B cell (primary cell): Measurements from ENCODE around the gene CDK13. TPM values are rescaled to one million over a fixed set of nuclear protein-coding genes. Genes with fewer than 3 reads are reported as not detected.

Experiments
- ATAC-seq: fragments of 200-7000 bp; cut with Tn5 transposase; one replicate; pipeline ENCODE4 v1.10.0; 2021; ENCODE audit warnings: low read depth, mild to moderate bottlenecking, moderate number of reproducible peaks, moderate library complexity
- CTCF ChIA-PET: fragments of 350-600 bp; sonication (Branson Sonifier 250); formaldehyde crosslinking; loops from one replicate; lab custom pipeline; 2021; ENCODE audit warnings: antibody characterized with exemption, inconsistent platforms; lab: Charles Lee
- POLR2A ChIA-PET: fragments of 350-600 bp; sonication (Branson Sonifier 250); formaldehyde crosslinking; loops from one replicate; lab custom pipeline; 2021; ENCODE audit warnings: antibody characterized with exemption; lab: Charles Lee
- DNase-seq: peaks from one replicate; pipeline ENCODE4 v3.0.0; 2013
- H2AFZ ChIP-seq: 2 replicates; pipeline ENCODE4 v1.6.1; 2012; ENCODE audit warnings: mild to moderate bottlenecking, low read depth, low read length; ENCODE audit not compliant: insufficient read depth, poor library complexity, severe bottlenecking
- H3K27ac ChIP-seq, 2 donors: 1 replicate in 1 of 2; 2 replicates in 1 of 2; pipeline ENCODE4 v1.5.1; 2012 to 2013; ENCODE audit warnings: low read length in 2 of 2, mild to moderate bottlenecking in 2 of 2, moderate library complexity in 1 of 2
- H3K27me3 ChIP-seq, 4 experiments: fragments of 200-600 bp in 1 of 4; sonication (generic) in 1 of 4; replicated peaks in 1 of 4; 1 replicate in 2 of 4; 2 replicates in 2 of 4; pipeline versions ENCODE4 v1.6.1 to v1.7.0; 2013 to 2016; ENCODE audit warnings: low read length in 3 of 4, mild to moderate bottlenecking in 2 of 4, mixed read lengths in 1 of 4, moderate library complexity in 1 of 4; ENCODE audit not compliant: insufficient read depth in 4 of 4, control insufficient read depth in 3 of 4; ENCODE audit errors: control extremely low read depth in 1 of 4
- H3K36me3 ChIP-seq, 2 experiments: replicated peaks in 1 of 2; 1 replicate in 1 of 2; 2 replicates in 1 of 2; pipeline versions ENCODE4 v1.6.1 to v1.7.1; 2013; ENCODE audit warnings: low read length in 1 of 2; ENCODE audit not compliant: insufficient read depth in 2 of 2, control insufficient read depth in 1 of 2; ENCODE audit errors: control extremely low read depth in 1 of 2, extremely low read depth in 1 of 2
- H3K4me1 ChIP-seq, 2 donors: fragments of 200-600 bp in 1 of 2; sonication (generic) in 1 of 2; 1 replicate in 1 of 2; 2 replicates in 1 of 2; pipeline versions ENCODE4 v1.5.1 to v1.6.1; 2013 to 2017; ENCODE audit warnings: low read length in 2 of 2; ENCODE audit not compliant: control insufficient read depth in 2 of 2, insufficient read depth in 2 of 2
- H3K4me2 ChIP-seq: replicated peaks from 2 replicates; pipeline ENCODE3; 2012; ENCODE audit warnings: mild to moderate bottlenecking, low read depth, low read length; ENCODE audit not compliant: poor library complexity, severe bottlenecking
- H3K4me3 ChIP-seq, 5 experiments: fragments of 200-600 bp in 1 of 5; sonication (generic) in 1 of 5; 1 replicate in 3 of 5; 2 replicates in 2 of 5; pipeline versions ENCODE4 v1.5.1 to v1.7.0; 2011 to 2016; ENCODE audit warnings: low read length in 4 of 5, mild to moderate bottlenecking in 4 of 5, low read depth in 2 of 5, control low read depth in 1 of 5, moderate library complexity in 1 of 5; ENCODE audit not compliant: insufficient read depth in 1 of 5; ENCODE audit errors: control extremely low read depth in 1 of 5, extremely low read depth in 1 of 5
- H3K79me2 ChIP-seq: fragments of 200-600 bp; sonication (generic); one replicate; pipeline ENCODE4 v1.6.0; 2016; ENCODE audit warnings: low read length; ENCODE audit not compliant: control insufficient read depth, insufficient read depth
- H3K9ac ChIP-seq: fragments of 200-600 bp; sonication (generic); 2 replicates; pipeline ENCODE4 v1.6.1; 2017; ENCODE audit warnings: mild to moderate bottlenecking, low read length, moderate library complexity
- H3K9me3 ChIP-seq, 3 donors: one replicate each; pipeline versions ENCODE4 v1.6.1 to v1.7.1; 2013; ENCODE audit warnings: low read length in 2 of 3; ENCODE audit not compliant: control insufficient read depth in 2 of 3, insufficient read depth in 1 of 3; ENCODE audit errors: control extremely low read depth in 1 of 3
- H4K20me1 ChIP-seq: 2 replicates; pipeline ENCODE4 v1.6.0; 2012; ENCODE audit warnings: mild to moderate bottlenecking, low read length; ENCODE audit not compliant: insufficient read depth, control insufficient read depth, poor library complexity, severe bottlenecking
- H3K27ac Mint-ChIP-seq: one replicate; pipeline ENCODE4 v1.8.0; 2021; ENCODE audit warnings: mixed read lengths
- H3K27me3 Mint-ChIP-seq: one replicate; pipeline ENCODE4 v1.8.0; 2021; ENCODE audit warnings: mixed read lengths
- H3K4me1 Mint-ChIP-seq: one replicate; pipeline ENCODE4 v1.8.0; 2021; ENCODE audit warnings: mixed read lengths
- H3K4me3 Mint-ChIP-seq: one replicate; pipeline ENCODE4 v1.8.0; 2021; ENCODE audit warnings: mixed read lengths
- H3K9me3 Mint-ChIP-seq: one replicate; pipeline ENCODE4 v1.8.0; 2022; ENCODE audit warnings: mixed read lengths; ENCODE audit not compliant: insufficient read depth
- CTCF ChIP-seq: fragments of 200-600 bp; IDR thresholded peaks from one replicate; pipeline ENCODE4 v1.8.0; 2022; ENCODE audit warnings: antibody characterized with exemption, mild to moderate bottlenecking
- EZH2 ChIP-seq: IDR thresholded peaks from 2 replicates; pipeline ENCODE4 v1.6.1; 2012; ENCODE audit warnings: borderline replicate concordance, low read depth, mild to moderate bottlenecking, moderate library complexity, low read length; ENCODE audit not compliant: insufficient read depth, poor library complexity, severe bottlenecking
- WGBS: methylation state at CpG from one replicate; pipeline ENCODE4 v1.1.5; 2013; ENCODE audit warnings: missing lambda C conversion rate; ENCODE audit not compliant: insufficient coverage; 5-methylcytosine and 5-hydroxymethylcytosine counted together
- intact Hi-C: fragments of 100-400 bp; cut with micrococcal nuclease; formaldehyde crosslinking; loops from one replicate; pipeline ENCODE4 v1.10.0; 2022
- polyA plus RNA-seq: library from polyadenylated mRNA; depleted of rRNA; stranded (reverse); fragments of >200 nt; gene quantifications from 2 replicates; pipeline ENCODE4 v1.2.3, GENCODE V29; 2012
- total RNA-seq, 2 donors: library from RNA; stranded (reverse); fragments of 120-200 nt in 1 of 2; gene quantifications; 1 replicate in 1 of 2; 2 replicates in 1 of 2; pipeline versions ENCODE4 v1.2.3 to v1.2.4, GENCODE V29; 2013 to 2022

The CDK13 gene
- total and polyA plus RNA-seq, 2 donors (not counting 1 experiment from before 2014, with no cell fraction given): 56.1 to 146 TPM

- WGBS: no CpG with 5 or more reads among the region's 2 CpGs
- Histone ChIP-seq H2AFZ (no peak overlapping the region), H4K20me1 (no peaks in the 10 kb centered on the region), H3K27me3 (no peaks in the 10 kb centered on the region), H3K9ac (no peak overlapping the region), H3K4me2 (no peak overlapping the region), H3K27ac (no peak overlapping the region), H3K4me3 (no peak overlapping the region), H3K79me2 (peaks cover 29% of the 10 kb centered on the region), H3K36me3 (no peaks in the 10 kb centered on the region), H3K4me1 (peaks cover 4% of the 10 kb centered on the region in 2 donors), H3K9me3 (no peaks in the 10 kb centered on the region)
- Mint-ChIP-seq H3K9me3 (no peaks in the 10 kb centered on the region), H3K4me1 (peaks cover 5% of the 10 kb centered on the region), H3K27ac (no peak overlapping the region), H3K4me3 (no peak overlapping the region), H3K27me3 (no peaks in the 10 kb centered on the region)
- no peak for TF ChIP-seq EZH2
- TF ChIP-seq CTCF: no peak
- no peak for ATAC-seq
- intact Hi-C loops: no loop called here
- no peak for DNase-seq
- ChIA-PET CTCF (no interaction called here), POLR2A (no interaction called here)
Measured at GRCh38 chr7:40122940-40123254, 172.8 kb downstream of the CDK13 start.

- H3K9ac ChIP-seq: peak overlapping the region; percentile 95
- WGBS: 0% methylated on average over 32 of the region's 36 CpGs
- peaks cover 0 to 3% (median 0%) of the 10 kb centered on the region in 4 experiments for H3K27me3 ChIP-seq
- peaks cover 22 to 24% of the 10 kb centered on the region in 2 donors for H3K4me1 ChIP-seq
- peaks cover 33% of the 10 kb centered on the region for H3K4me1 Mint-ChIP-seq
- TF ChIP-seq CTCF (no peak), EZH2 (no peak)
- ChIA-PET POLR2A (interaction anchor here (0.6 to 1.9 kb wide), 2 partner anchors 44 to 184 kb away, joined by 7 to 8 read pairs; partner anchors contain the start of gene CDK13), CTCF (interaction anchor here (0.9 to 2.6 kb wide), 10 partner anchors 38 to 511 kb away, joined by 3 to 12 read pairs (median 4); partner anchors contain the start of gene RALA)
- no peak for DNase-seq
- peak; percentile 53 for ATAC-seq
- H3K27ac ChIP-seq: peak overlapping the region; percentile 84 to 91
- H3K36me3 ChIP-seq: peaks cover 0 to 6% of the 10 kb centered on the region in 2 experiments
- peak overlapping the region; percentile 99 for H3K4me2 ChIP-seq
- H3K27me3 Mint-ChIP-seq: no peaks in the 10 kb centered on the region
- peaks cover 12% of the 10 kb centered on the region for H4K20me1 ChIP-seq
- peak overlapping the region; percentile 98 for H3K27ac Mint-ChIP-seq
- no peaks in the 10 kb centered on the region for H3K9me3 Mint-ChIP-seq
- peak overlapping the region; percentile 94 for H2AFZ ChIP-seq
- peak overlapping the region; percentile 95 for H3K4me3 Mint-ChIP-seq
- no peaks in the 10 kb centered on the region for H3K9me3 ChIP-seq
- peak overlapping the region; percentile 87 to 95 (median 94) for H3K4me3 ChIP-seq
- intact Hi-C loops: loop anchor here (1.0 to 10.0 kb wide), 6 partner anchors 184 to 1229 kb away; partner anchors contain the start of genes VPS41 and YAE1
- H3K79me2 ChIP-seq: peaks cover 51% of the 10 kb centered on the region
Measured at GRCh38 chr7:40133561-40134427, 183.7 kb downstream of the CDK13 start.
